GM23248 (cell line): ENCODE data around the gene DLX3. TPM values are rescaled to one million over a fixed set of nuclear protein-coding genes. Genes with fewer than 3 reads are reported as not detected.

Experiments used
- DNase-seq: peaks from one replicate; pipeline ENCODE4 v3.0.0-alpha.2; 2015
- H2AFZ ChIP-seq: fragments of 200-600 bp; sonication (generic); 2 replicates; pipeline ENCODE4 v1.6.1; 2016; ENCODE audit warnings: antibody characterized with exemption
- H3F3A ChIP-seq: fragments of 200-600 bp; sonication (generic); 2 replicates; pipeline ENCODE4 v1.6.1; 2016; ENCODE audit warnings: mild to moderate bottlenecking, antibody characterized with exemption, mixed run types; ENCODE audit not compliant: insufficient read depth
- H3K27ac ChIP-seq: fragments of 200-600 bp; sonication (generic); 2 replicates; pipeline ENCODE4 v1.5.1; 2016; ENCODE audit warnings: mild to moderate bottlenecking
- H3K27me3 ChIP-seq: fragments of 200-600 bp; sonication (generic); replicated peaks from 2 replicates; pipeline ENCODE4 v1.6.1; 2016; ENCODE audit warnings: mild to moderate bottlenecking; ENCODE audit not compliant: insufficient read depth
- H3K36me3 ChIP-seq: fragments of 200-600 bp; sonication (generic); 2 replicates; pipeline ENCODE4 v1.6.1; 2016; ENCODE audit warnings: low read depth, mild to moderate bottlenecking
- H3K4me1 ChIP-seq: fragments of 200-600 bp; sonication (generic); 2 replicates; pipeline ENCODE4 v1.6.1; 2016; ENCODE audit warnings: mild to moderate bottlenecking; ENCODE audit not compliant: insufficient read depth
- H3K4me2 ChIP-seq: fragments of 200-600 bp; sonication (generic); one replicate; pipeline ENCODE4 v1.6.1; 2016; ENCODE audit warnings: mild to moderate bottlenecking; ENCODE audit not compliant: unreplicated experiment
- H3K4me3 ChIP-seq: fragments of 200-600 bp; sonication (generic); 2 replicates; pipeline ENCODE4 v1.5.1; 2016; ENCODE audit warnings: mild to moderate bottlenecking
- H3K79me2 ChIP-seq: fragments of 200-600 bp; sonication (generic); 2 replicates; pipeline ENCODE4 v1.6.1; 2016; ENCODE audit warnings: mild to moderate bottlenecking; ENCODE audit not compliant: insufficient read depth
- H3K9ac ChIP-seq: fragments of 200-600 bp; sonication (generic); 2 replicates; pipeline ENCODE4 v1.6.1; 2016; ENCODE audit warnings: mild to moderate bottlenecking
- H3K9me2 ChIP-seq: fragments of 200-600 bp; sonication (generic); 2 replicates; pipeline ENCODE4 v1.6.1; 2016; ENCODE audit warnings: mixed run types, mild to moderate bottlenecking, moderate library complexity; ENCODE audit not compliant: insufficient read depth
- H3K9me3 ChIP-seq: fragments of 200-600 bp; sonication (generic); one replicate; pipeline ENCODE4 v1.6.1; 2017; ENCODE audit warnings: low read depth
- H4K20me1 ChIP-seq: fragments of 200-600 bp; sonication (generic); 2 replicates; pipeline ENCODE4 v1.6.0; 2016; ENCODE audit not compliant: insufficient read depth
- EZH2 ChIP-seq: fragments of 200-600 bp; sonication (generic); IDR thresholded peaks from 2 replicates; pipeline ENCODE4 v1.6.1; 2018; ENCODE audit warnings: antibody characterized with exemption, mild to moderate bottlenecking; ENCODE audit not compliant: insufficient read depth, poor library complexity, severe bottlenecking
- EZH2phosphoT487 ChIP-seq: fragments of 200-600 bp; sonication (generic); IDR thresholded peaks from 2 replicates; pipeline ENCODE4 v1.6.1; 2018; ENCODE audit warnings: antibody characterized with exemption, moderate library complexity, mild to moderate bottlenecking, low read depth; ENCODE audit not compliant: insufficient read depth
- WGBS, 2 experiments: methylation state at CpG; one replicate each; pipeline ENCODE4 v1.1.6; 2015 to 2017; ENCODE audit warnings: low lambda C conversion rate in 2 of 2, low coverage in 1 of 2; ENCODE audit errors: missing lambda C conversion rate in 2 of 2; 5-methylcytosine and 5-hydroxymethylcytosine counted together
- in situ Hi-C: fragments of 300-500 bp; cut with MboI; formaldehyde crosslinking; loops from 2 replicates; pipeline ENCODE4 v1.15.0; 2020
- polyA plus RNA-seq: library from polyadenylated mRNA; unstranded; fragments of >200 nt; fragmentation: Nextera tagmentation; extraction: Ambion mirVana; gene quantifications from 2 replicates; pipeline ENCODE4 v1.2.1, GENCODE V29; 2016
- total RNA-seq: library from RNA; depleted of rRNA; stranded (reverse); fragments of >200 nt; shearing (Covaris generic); gene quantifications from 2 replicates; pipeline ENCODE4 v1.2.3, GENCODE V29; 2014

Gene DLX3
- total and polyA plus RNA-seq, 2 experiments from 2014 or later: 0.43 to 1.0 TPM

DNA sequence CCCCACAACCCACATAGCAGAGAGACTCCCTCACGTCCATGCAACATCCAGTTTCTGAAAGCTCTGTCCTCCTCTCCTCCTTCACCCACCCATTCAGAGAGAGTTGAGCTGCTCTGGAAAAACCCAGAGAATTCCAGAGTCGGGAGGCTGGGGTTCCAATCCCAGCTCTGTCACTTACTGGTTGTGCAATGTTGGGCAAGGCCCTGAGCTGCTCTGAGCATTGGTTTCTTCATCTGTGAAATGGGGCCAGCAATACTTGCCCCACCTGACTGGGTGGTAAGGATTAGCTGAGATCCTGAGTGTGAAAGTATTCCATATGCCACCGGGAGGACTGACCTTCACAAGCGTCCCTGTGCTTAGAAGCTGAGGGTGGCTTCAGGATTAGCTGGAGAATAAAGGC lies 38.2 kb downstream of the DLX3 start:
- H3K79me2 ChIP-seq: no peaks in the 10 kb centered on the region
- H3K4me3 ChIP-seq: no peak overlapping the region
- TF ChIP-seq EZH2 (no peak), EZH2phosphoT487 (no peak)
- H3K27me3 ChIP-seq: 0 out of 2 replicates have a peak, but pooled peaks cover 2% of the 10 kb centered on the region
- no peak for DNase-seq
- H3K9me2 ChIP-seq: no peaks in the 10 kb centered on the region
- H3K9ac ChIP-seq: no peak overlapping the region
- no peaks in the 10 kb centered on the region for H3F3A ChIP-seq
- in situ Hi-C loops: no loop called here
- H3K9me3 ChIP-seq: no peaks in the 10 kb centered on the region
- no peaks in the 10 kb centered on the region for H4K20me1 ChIP-seq
- no peak overlapping the region for H2AFZ ChIP-seq
- 39 to 42% methylated on average over 4 of the region's 4 CpGs for WGBS, 2 experiments
- no peak overlapping the region for H3K4me2 ChIP-seq
- H3K36me3 ChIP-seq: no peaks in the 10 kb centered on the region
- H3K4me1 ChIP-seq: 0 out of 2 replicates have a peak, but pooled peaks cover 2% of the 10 kb centered on the region
- no peak overlapping the region for H3K27ac ChIP-seq

DNA sequence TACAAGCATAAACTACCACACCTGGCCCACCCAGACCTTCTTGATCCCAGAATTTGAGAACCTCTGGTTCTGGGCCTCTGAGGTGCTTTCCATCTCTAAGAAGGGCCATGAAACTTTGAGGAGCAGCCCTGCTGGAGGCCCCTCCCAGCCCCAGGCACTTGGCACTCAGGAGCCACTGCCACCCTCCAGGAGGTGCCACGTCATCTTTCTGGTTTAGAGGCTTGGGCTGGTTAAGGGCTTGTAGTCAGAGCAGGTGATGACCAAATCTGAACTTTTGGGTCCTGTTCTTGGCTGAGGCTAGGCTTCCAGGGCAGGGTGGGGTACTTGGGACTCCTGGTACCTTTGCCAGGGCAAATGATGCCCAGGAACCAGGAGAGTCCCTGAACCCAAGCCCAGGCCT lies 39.9 kb downstream of the DLX3 start:
- Histone ChIP-seq H4K20me1 (no peaks in the 10 kb centered on the region), H3K9me3 (no peaks in the 10 kb centered on the region), H3K27me3 (no peaks in the 10 kb centered on the region), H3K27ac (no peak overlapping the region), H3K4me1 (peaks cover 7% of the 10 kb centered on the region; the same call in 1 of the 2 replicates), H2AFZ (no peak overlapping the region), H3K9me2 (no peaks in the 10 kb centered on the region), H3F3A (no peaks in the 10 kb centered on the region), H3K4me3 (no peak overlapping the region), H3K9ac (no peak overlapping the region), H3K36me3 (no peaks in the 10 kb centered on the region), H3K79me2 (no peaks in the 10 kb centered on the region), H3K4me2 (no peak overlapping the region)
- DNase-seq: peak; percentile 44
- in situ Hi-C loops: no loop called here
- TF ChIP-seq EZH2phosphoT487 (no peak), EZH2 (no peak)
- WGBS, 2 experiments: 64 to 71% methylated on average over 1 of the region's 1 CpG

DNA sequence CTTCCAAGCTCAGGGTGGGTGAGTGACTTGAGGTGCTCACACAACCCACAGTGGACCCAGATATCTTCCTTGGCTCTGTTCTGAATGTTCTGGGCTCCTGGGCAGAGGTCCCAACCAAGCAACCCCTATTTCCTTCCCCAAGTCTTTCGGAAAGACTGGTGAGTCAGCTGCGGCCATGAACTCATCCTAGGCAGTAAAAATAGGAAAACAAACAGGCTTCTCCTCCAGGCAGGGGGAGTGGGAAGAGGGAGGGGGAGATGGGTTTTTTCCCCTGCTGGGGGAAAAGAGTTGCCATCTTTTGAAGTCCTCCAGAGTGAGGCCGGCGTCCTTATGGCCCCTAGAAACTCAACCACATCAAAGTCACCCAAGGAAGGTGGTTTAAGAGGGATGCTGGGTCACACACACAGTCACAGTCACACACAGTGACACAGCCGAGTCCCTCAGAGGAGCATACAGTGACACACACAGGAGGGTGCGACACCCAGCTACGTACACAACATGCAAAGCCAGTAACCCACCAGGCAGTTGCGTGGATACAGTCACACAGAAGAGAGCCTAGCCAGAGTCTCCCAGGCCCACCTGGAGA lies 42.0 kb downstream of the DLX3 start:
- TF ChIP-seq EZH2: no peak
- no peak for TF ChIP-seq EZH2phosphoT487

DNA sequence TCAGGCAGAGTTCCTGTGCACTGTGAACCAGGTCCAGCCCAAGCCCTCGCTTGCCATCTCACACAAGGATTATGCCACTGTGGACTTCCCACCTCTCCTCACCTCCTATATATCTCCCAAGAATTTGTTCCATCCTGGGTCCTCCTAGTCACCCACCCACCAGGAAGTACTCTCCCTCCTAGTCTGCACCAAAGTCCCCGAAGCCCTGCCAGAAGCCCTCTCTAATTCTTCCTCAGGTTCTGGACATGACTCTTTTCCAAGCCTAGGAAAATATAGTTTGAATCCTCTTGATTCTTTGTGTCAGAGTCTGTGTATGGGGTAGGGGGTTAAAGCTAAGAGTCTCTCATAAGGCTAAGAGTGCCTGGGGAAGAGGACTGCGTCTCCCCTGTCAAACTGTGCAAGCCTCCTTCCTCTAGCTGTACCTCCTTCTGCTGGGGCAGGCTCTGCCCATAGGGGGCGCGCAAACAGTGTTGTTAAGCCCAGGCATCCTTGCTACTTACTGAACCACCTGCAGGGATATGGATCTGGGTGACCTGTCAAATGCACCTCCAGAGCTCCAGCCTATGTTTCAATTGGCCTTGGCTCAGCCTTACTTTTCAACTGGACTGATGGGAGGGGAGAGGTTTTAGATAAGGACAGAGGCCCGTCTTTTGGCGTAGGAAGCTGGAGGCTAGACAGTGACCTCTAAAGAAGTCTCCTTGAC lies 42.7 kb downstream of the DLX3 start:
- H3K4me2 ChIP-seq: no peak overlapping the region
- no peaks in the 10 kb centered on the region for H4K20me1 ChIP-seq
- peak; percentile 79 for DNase-seq
- H3K27me3 ChIP-seq: 0 out of 2 replicates have a peak, but pooled peaks cover 3% of the 10 kb centered on the region
- H3K9me2 ChIP-seq: no peaks in the 10 kb centered on the region
- no peak overlapping the region for H3K4me3 ChIP-seq
- H2AFZ ChIP-seq: no peak overlapping the region
- in situ Hi-C loops: no loop called here
- H3K9ac ChIP-seq: no peak overlapping the region
- H3K79me2 ChIP-seq: no peaks in the 10 kb centered on the region
- no peaks in the 10 kb centered on the region for H3K9me3 ChIP-seq
- H3F3A ChIP-seq: no peaks in the 10 kb centered on the region
- H3K4me1 ChIP-seq: peaks cover 7% of the 10 kb centered on the region; the same call in 1 of the 2 replicates
- no peaks in the 10 kb centered on the region for H3K36me3 ChIP-seq
- no peak overlapping the region for H3K27ac ChIP-seq
- no peak for TF ChIP-seq EZH2phosphoT487
- no peak for TF ChIP-seq EZH2
- 51 to 52% methylated on average over 7 of the region's 7 CpGs for WGBS, 2 experiments

More for the DNA sequence above, 42.0 kb downstream of the DLX3 start:
- 76 to 77% methylated on average over 8 of the region's 8 CpGs for WGBS, 2 experiments
- H4K20me1 ChIP-seq: no peaks in the 10 kb centered on the region
- no peaks in the 10 kb centered on the region for H3F3A ChIP-seq
- H3K27ac ChIP-seq: no peak overlapping the region
- no peaks in the 10 kb centered on the region for H3K9me3 ChIP-seq
- H2AFZ ChIP-seq: no peak overlapping the region
- no peak overlapping the region for H3K9ac ChIP-seq
- H3K4me3 ChIP-seq: no peak overlapping the region
- H3K79me2 ChIP-seq: no peaks in the 10 kb centered on the region
- 0 out of 2 replicates have a peak, but pooled peaks cover 3% of the 10 kb centered on the region for H3K27me3 ChIP-seq
- DNase-seq: no peak
- no peaks in the 10 kb centered on the region for H3K9me2 ChIP-seq
- no peaks in the 10 kb centered on the region for H3K36me3 ChIP-seq
- no peak overlapping the region for H3K4me2 ChIP-seq
- H3K4me1 ChIP-seq: peaks cover 7% of the 10 kb centered on the region; the same call in 1 of the 2 replicates
- in situ Hi-C loops: no loop called here
